Esophagus squamous epithelium (tissue), 5 donors: ENCODE data around the gene NDUFV3. TPM values are rescaled to one million over a fixed set of nuclear protein-coding genes. Genes with fewer than 3 reads are reported as not detected.
"Not testable (repeated sequence)": the region's sequence is repeated elsewhere in the genome, so short reads cannot be mapped to it uniquely, and the experiment has no call there.

Source experiments
- DNase-seq: peaks from one replicate; lab custom pipeline; 2025; lab: John Stamatoyannopoulos, UW
- H3K27ac ChIP-seq, 4 donors: fragments of 200-600 bp; sonication (generic); one replicate each; pipeline ENCODE4 v1.5.1; 2016 to 2019; ENCODE audit warnings: mild to moderate bottlenecking in 1 of 4
- H3K27me3 ChIP-seq, 4 donors: fragments of 200-600 bp; sonication (generic); 1 replicate in 3 of 4; 2 replicates in 1 of 4; pipeline versions ENCODE4 v1.5.1 to v1.6.0; 2017 to 2021; ENCODE audit warnings: antibody characterized with exemption in 1 of 4
- H3K36me3 ChIP-seq, 3 donors: fragments of 200-600 bp; sonication (generic); one replicate each; pipeline ENCODE4 v1.5.1; 2016 to 2019
- H3K4me1 ChIP-seq, 3 donors: fragments of 200-600 bp; sonication (generic); one replicate each; pipeline ENCODE4 v1.5.1; 2017 to 2019
- H3K4me3 ChIP-seq, 4 donors: fragments of 200-600 bp; sonication (generic); 1 replicate in 3 of 4; 2 replicates in 1 of 4; pipeline ENCODE4 v1.5.1; 2016 to 2019; ENCODE audit warnings: mild to moderate bottlenecking in 2 of 4, moderate library complexity in 1 of 4
- H3K9me3 ChIP-seq, 3 donors: fragments of 200-600 bp; sonication (generic); one replicate each; pipeline ENCODE4 v1.5.1; 2016 to 2019
- POLR2A ChIP-seq, 4 donors: fragments of 450-650 bp; IDR thresholded peaks; one replicate each; pipeline ENCODE4 v1.6.1; 2017; ENCODE audit warnings: antibody characterized with exemption in 4 of 4, mild to moderate bottlenecking in 4 of 4, moderate library complexity in 3 of 4
- WGBS, 2 donors: methylation state at CpG; one replicate each; pipeline ENCODE4 v1.1.5; 2018; 5-methylcytosine and 5-hydroxymethylcytosine counted together
- intact Hi-C: fragments of 100-400 bp; cut with DNase I; formaldehyde crosslinking; loops from one replicate; pipeline ENCODE4 v1.15.0; 2022
- total RNA-seq, 4 donors: library from RNA; depleted of rRNA; stranded (reverse); fragments of >200 nt; gene quantifications; one replicate each; pipeline ENCODE4 v1.1.0, GENCODE V29; 2016
- TF ChIP-seq, protein P1 (sequence below), 6 experiments: fragments of 450-650 bp in 4 of 6; fragments of 200-600 bp in 2 of 6; sonication (generic) in 2 of 6; IDR thresholded peaks; one replicate each; pipeline ENCODE4 v1.5.1; 2016 to 2019; ENCODE audit warnings: antibody characterized with exemption in 6 of 6, mild to moderate bottlenecking in 4 of 6, moderate library complexity in 4 of 6
- donor health status: DM: yes; HTN: yes; CAD: no.

Gene NDUFV3
- total RNA-seq, 4 donors from 2014 or later: 32.3 to 48.4 (median 38.0) TPM

DNA sequence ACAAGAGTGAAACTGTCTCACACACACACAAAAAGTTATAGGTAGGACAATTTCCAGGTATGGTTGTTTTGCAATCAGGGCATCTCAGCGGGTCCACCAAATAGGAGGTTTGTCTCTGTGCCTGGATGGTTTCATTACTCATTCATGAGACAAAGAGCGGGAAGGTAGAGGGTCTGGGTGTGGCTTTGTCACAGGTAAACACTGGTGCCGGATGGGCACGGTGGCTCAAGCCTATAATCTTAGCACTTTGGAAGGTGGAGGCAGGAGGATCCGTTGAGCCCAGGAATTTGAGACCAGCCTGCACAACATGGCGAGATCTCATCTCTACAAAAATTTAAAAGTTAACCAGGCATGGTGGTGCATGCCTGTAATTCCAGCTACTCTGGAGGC is 48.6 kb downstream of the NDUFV3 start:
- no peaks in the 10 kb centered on the region for H3K27me3 ChIP-seq

DNA sequence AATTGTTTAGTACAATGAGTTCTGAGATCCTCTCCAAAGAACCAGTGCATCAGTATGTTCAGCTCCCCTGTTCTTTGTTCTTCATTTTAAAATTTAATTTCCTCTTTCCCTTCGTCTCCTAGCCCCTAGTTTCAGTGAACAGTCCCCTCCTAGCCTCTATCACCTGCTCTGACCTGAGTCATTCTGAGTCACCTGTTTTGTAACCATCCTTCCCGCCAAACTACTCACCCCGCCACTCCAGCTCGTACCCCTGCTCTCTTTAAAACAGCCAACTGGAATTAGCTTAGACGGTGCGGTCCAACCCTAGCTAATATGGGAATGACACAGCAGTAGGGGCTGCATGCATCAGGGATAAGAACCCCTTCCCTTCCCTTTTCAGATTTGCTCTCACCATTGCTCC is 49.1 kb downstream of the NDUFV3 start:
- DNase-seq: no peak
- Histone ChIP-seq H3K27me3 (no peaks in the 10 kb centered on the region), H3K36me3 (no peaks in the 10 kb centered on the region), H3K27ac (peak overlapping the region in 2 of 4 donors; percentile 13 to 26), H3K9me3 (no peaks in the 10 kb centered on the region), H3K4me3 (no peak overlapping the region), H3K4me1 (peaks cover 7 to 27% (median 8%) of the 10 kb centered on the region in 3 donors)
- 27 to 69% methylated on average over 6 of the region's 6 CpGs for WGBS, 2 donors
- intact Hi-C loops: no loop called here
- no peak for TF ChIP-seq POLR2A (IDR thresholded peaks at IDR 0.05)
- TF ChIP-seq, protein P1, sequence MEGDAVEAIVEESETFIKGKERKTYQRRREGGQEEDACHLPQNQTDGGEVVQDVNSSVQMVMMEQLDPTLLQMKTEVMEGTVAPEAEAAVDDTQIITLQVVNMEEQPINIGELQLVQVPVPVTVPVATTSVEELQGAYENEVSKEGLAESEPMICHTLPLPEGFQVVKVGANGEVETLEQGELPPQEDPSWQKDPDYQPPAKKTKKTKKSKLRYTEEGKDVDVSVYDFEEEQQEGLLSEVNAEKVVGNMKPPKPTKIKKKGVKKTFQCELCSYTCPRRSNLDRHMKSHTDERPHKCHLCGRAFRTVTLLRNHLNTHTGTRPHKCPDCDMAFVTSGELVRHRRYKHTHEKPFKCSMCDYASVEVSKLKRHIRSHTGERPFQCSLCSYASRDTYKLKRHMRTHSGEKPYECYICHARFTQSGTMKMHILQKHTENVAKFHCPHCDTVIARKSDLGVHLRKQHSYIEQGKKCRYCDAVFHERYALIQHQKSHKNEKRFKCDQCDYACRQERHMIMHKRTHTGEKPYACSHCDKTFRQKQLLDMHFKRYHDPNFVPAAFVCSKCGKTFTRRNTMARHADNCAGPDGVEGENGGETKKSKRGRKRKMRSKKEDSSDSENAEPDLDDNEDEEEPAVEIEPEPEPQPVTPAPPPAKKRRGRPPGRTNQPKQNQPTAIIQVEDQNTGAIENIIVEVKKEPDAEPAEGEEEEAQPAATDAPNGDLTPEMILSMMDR (IDR thresholded peaks at IDR 0.05): no peak

More for the DNA sequence above, 48.6 kb downstream of the NDUFV3 start:
- H3K4me1 ChIP-seq: peaks cover 7 to 27% (median 8%) of the 10 kb centered on the region in 3 donors
- TF ChIP-seq, protein P1 (IDR thresholded peaks at IDR 0.05): no peak
- no peak for TF ChIP-seq POLR2A (IDR thresholded peaks at IDR 0.05)
- H3K9me3 ChIP-seq: no peaks in the 10 kb centered on the region
- peak overlapping the region in 1 of 4 donors; percentile 13 for H3K27ac ChIP-seq
- no peak overlapping the region for H3K4me3 ChIP-seq
- DNase-seq: no peak
- 51 to 73% methylated on average over 4 to 6 of the region's 6 CpGs for WGBS, 2 donors
- H3K36me3 ChIP-seq: no peaks in the 10 kb centered on the region
- intact Hi-C loops: no loop called here

DNA sequence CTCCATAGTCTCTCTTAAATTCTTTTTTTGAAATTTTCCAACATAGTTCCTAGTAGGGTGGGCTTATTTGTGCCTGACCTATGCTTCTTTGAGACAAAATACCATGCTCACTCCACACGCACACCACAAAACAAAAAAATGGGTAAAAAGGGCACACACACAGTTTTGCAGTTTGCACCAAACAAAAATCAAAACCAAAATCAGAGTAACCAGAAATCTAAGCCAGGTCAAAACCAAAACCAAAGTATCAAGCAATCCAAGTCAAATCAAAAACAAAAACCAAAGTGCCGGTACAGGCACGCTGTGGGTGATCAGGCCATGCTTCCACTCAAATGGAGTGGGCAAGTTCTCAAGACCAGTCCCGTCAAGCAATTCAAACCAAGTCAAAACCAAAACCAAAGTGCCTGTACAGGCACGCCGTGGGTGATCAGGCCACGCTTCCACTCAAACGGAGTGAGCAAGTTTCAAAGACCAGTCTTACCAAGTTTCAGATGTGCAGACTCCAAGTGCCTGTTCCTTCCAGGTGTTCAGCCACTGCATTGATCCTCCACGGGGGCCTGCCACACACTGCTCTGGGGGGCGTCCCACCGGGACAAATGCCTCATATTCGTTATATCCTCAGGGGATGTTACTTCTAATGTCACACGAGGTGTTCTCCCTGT is 56.1 kb downstream of the NDUFV3 start:
- H3K9me3 ChIP-seq: not testable (repeated sequence)

DNA sequence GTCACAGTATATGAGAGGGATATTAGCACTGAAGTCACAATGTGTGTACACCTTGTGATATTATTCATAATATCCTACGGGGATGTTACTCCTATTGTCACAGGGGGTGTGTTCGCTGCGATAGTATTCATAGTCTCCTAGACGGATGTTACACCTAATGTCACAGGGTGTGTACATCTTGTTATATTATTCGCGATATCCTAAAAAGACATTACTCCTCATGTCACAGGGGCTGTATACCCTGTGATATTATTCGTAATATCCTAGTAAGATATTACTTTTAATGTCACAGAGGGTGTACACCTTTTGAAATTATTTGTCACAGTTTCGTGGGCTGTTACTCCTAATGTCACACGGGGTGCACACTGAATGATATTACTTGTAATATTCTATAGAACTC is 58.1 kb downstream of the NDUFV3 start:
- H3K4me3 ChIP-seq, intact Hi-C loops, H3K27ac ChIP-seq, H3K9me3 ChIP-seq, DNase-seq, H3K36me3 ChIP-seq, H3K27me3 ChIP-seq: not testable (repeated sequence)
- WGBS, 2 donors: 89 to 90% methylated on average over 9 of the region's 9 CpGs
- H3K4me1 ChIP-seq: peaks cover 0 to 36% (median 12%) of the 10 kb centered on the region in 3 donors

More for the DNA sequence above, 56.1 kb downstream of the NDUFV3 start:
- DNase-seq, intact Hi-C loops, H3K36me3 ChIP-seq, H3K27me3 ChIP-seq: not testable (repeated sequence)
- WGBS, 2 donors: 30 to 64% methylated on average over 11 to 13 of the region's 13 CpGs
- peak overlapping the region in 1 of 4 donors; percentile 26 for H3K4me3 ChIP-seq
- H3K4me1 ChIP-seq: peaks cover 0 to 20% (median 3%) of the 10 kb centered on the region in 3 donors
- peak overlapping the region; percentile 65 to 80 (median 76) for H3K27ac ChIP-seq

DNA sequence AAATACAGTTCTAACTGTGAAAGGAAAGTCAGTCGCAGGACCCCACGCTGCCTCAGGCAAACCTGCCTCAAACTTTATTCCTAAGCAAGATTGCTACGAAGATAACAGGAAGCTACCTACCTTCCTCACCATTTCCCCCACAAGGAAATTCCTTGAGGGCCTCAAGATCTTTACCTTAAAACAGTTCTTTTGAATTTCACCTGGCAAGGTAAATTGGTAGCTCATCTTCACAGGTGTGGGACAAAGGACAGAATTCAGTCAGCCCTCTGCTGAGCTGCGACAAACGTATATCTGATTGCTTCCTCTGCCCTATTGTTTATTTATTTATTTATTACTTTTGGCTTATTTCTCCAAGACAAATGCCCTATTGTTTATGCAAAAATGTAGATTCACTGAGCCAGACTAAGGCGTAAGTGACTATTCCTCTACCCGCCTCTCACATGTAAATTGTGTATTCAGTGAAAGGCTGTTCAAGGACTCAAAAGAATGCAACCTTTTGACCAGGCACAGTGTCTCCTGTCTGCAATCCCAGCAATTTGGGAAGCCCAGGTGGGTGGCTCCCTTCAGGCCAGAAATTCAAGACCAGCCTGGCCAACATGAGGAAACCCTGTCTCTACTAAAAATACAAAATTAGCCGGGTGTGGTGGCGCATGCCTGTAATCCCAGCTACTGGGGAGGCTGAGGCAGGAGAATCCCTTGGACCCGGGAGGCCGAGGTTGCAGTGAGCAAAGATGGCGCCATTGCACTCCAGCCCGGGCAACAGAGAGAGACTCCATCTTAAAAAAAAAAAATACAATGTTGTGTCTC is 63.9 kb downstream of the NDUFV3 start:
- H3K27ac ChIP-seq: no peak overlapping the region

DNA sequence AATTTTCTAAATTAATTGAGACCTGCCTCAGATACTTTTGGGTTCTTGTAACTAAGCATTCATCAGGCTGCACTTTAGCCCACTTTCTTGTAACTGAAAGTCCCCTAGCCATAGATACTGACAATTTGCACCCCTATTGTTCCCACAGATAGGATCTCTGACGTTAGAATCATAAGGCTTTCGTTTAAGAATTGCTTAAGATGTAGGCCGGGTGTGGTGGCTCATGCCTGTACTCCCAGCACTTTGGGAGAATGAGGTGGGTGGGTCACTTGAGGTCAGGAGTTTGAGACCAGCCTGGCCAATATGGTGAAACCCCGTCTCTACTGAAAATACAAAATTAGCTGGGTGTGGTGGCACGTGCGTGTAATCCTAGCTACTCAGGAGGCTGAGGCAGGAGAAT is 65.0 kb downstream of the NDUFV3 start:
- H3K4me3 ChIP-seq, intact Hi-C loops, H3K27me3 ChIP-seq, DNase-seq, H3K36me3 ChIP-seq, H3K27ac ChIP-seq, H3K9me3 ChIP-seq: not testable (repeated sequence)
- 50 to 61% methylated on average over 5 of the region's 6 CpGs for WGBS, 2 donors
- peaks cover 0 to 19% (median 10%) of the 10 kb centered on the region in 3 donors for H3K4me1 ChIP-seq

More for the DNA sequence above, 63.9 kb downstream of the NDUFV3 start:
- H3K36me3 ChIP-seq: no peaks in the 10 kb centered on the region
- 84 to 86% methylated on average over 13 of the region's 13 CpGs for WGBS, 2 donors
- no peak for DNase-seq
- no peak overlapping the region for H3K4me3 ChIP-seq
- peaks cover 0 to 19% (median 10%) of the 10 kb centered on the region in 3 donors for H3K4me1 ChIP-seq
- no peaks in the 10 kb centered on the region for H3K9me3 ChIP-seq
- intact Hi-C loops: no loop called here
- H3K27me3 ChIP-seq: no peaks in the 10 kb centered on the region
- TF ChIP-seq POLR2A (IDR thresholded peaks at IDR 0.05): no peak
- TF ChIP-seq, protein P1 (IDR thresholded peaks at IDR 0.05): no peak
